SU-DHL-6 (cell line): ENCODE measurements around the gene IRF9.

Experiments
- H2AFZ ChIP-seq: fragments of 200-600 bp; sonication (generic); 2 replicates; pipeline ENCODE4 v1.6.1; 2014; ENCODE audit warnings: low read depth, mild to moderate bottlenecking, moderate library complexity, mixed read lengths, antibody characterized with exemption, low read length; ENCODE audit not compliant: severe bottlenecking
- H3F3A ChIP-seq: fragments of 200-600 bp; shearing (Covaris generic); 2 replicates; pipeline ENCODE4 v1.6.0; 2016; ENCODE audit warnings: antibody characterized with exemption, mild to moderate bottlenecking; ENCODE audit not compliant: insufficient read depth
- H3K27ac ChIP-seq: fragments of 200-600 bp; sonication (generic); 2 replicates; pipeline ENCODE4 v1.5.1; 2016; ENCODE audit warnings: low read depth, mild to moderate bottlenecking, low read length, moderate library complexity, mixed read lengths
- H3K27me3 ChIP-seq: fragments of 200-600 bp; sonication (generic), shearing (Covaris generic); 2 replicates; pipeline ENCODE4 v1.6.0; 2014; ENCODE audit warnings: mild to moderate bottlenecking, low read length
- H3K36me3 ChIP-seq: fragments of 200-600 bp; sonication (generic); 2 replicates; pipeline ENCODE4 v1.6.1; 2014; ENCODE audit warnings: mild to moderate bottlenecking, low read length, mixed read lengths
- H3K4me2 ChIP-seq: fragments of 300-600, 200-600 bp; shearing (Covaris generic), sonication (generic); 2 replicates; pipeline ENCODE4 v1.6.0; 2014; ENCODE audit warnings: low read length, low read depth, mild to moderate bottlenecking; ENCODE audit not compliant: poor library complexity, severe bottlenecking
- H3K4me3 ChIP-seq: fragments of 200-600 bp; sonication (generic); 2 replicates; pipeline ENCODE4 v1.5.1; 2014; ENCODE audit warnings: antibody characterized with exemption, low read length, mild to moderate bottlenecking, mixed read lengths; ENCODE audit not compliant: insufficient read depth, poor library complexity, severe bottlenecking
- H3K79me2 ChIP-seq: fragments of 200-600 bp; sonication (generic); 2 replicates; pipeline ENCODE4 v1.6.1; 2014; ENCODE audit warnings: mild to moderate bottlenecking, low read length, moderate library complexity; ENCODE audit not compliant: insufficient read depth
- H3K9ac ChIP-seq: fragments of 200-600 bp; sonication (generic); 2 replicates; pipeline ENCODE4 v1.7.0; 2014; ENCODE audit warnings: mild to moderate bottlenecking, low read length
- H3K9me2 ChIP-seq: fragments of 200-600 bp; sonication (generic); replicated peaks from 2 replicates; pipeline ENCODE4 v1.6.1; 2014; ENCODE audit warnings: low read length; ENCODE audit not compliant: insufficient read depth
- H3K9me3 ChIP-seq: fragments of 200-600 bp; sonication (generic); 2 replicates; pipeline ENCODE4 v1.6.1; 2014; ENCODE audit warnings: low read length, mixed read lengths; ENCODE audit not compliant: insufficient read depth
- H4K20me1 ChIP-seq: fragments of 200-600 bp; sonication (generic); 2 replicates; pipeline ENCODE4 v1.6.1; 2014; ENCODE audit warnings: low read depth, mild to moderate bottlenecking, antibody characterized with exemption, low read length, moderate library complexity, mixed read lengths
- CTCF ChIP-seq: fragments of 200-600 bp; sonication (generic); IDR thresholded peaks from one replicate; pipeline ENCODE4 v1.5.1; 2017; ENCODE audit warnings: antibody characterized with exemption, mild to moderate bottlenecking, low read length, moderate library complexity; ENCODE audit not compliant: insufficient read depth, poor library complexity, severe bottlenecking
- EZH2phosphoT487 ChIP-seq: fragments of 200-600 bp; sonication (generic), shearing (Covaris generic); conservative IDR thresholded peaks from 2 replicates; pipeline ENCODE4 v1.6.1; 2018; ENCODE audit warnings: mild to moderate bottlenecking, antibody characterized with exemption, low read length, moderate library complexity, mixed read lengths

The IRF9 gene

GRCh38 chr14:24213866-24214662 is 53.0 kb downstream of the IRF9 start:
- no peak overlapping the region for H2AFZ ChIP-seq
- peak overlapping the region; percentile 82 for H3K9ac ChIP-seq

GRCh38 chr14:24215495-24216344 is 54.7 kb downstream of the IRF9 start, which contains the start of gene MDP1:
TSS of gene MDP1 (minus strand) at chr14:24216066. CDS start at chr14:24215955, 111 bp downstream.
- no peaks in the 10 kb centered on the region for H3K36me3 ChIP-seq
- peak within 1 kb of the TSS; percentile 74 for H3K27ac ChIP-seq
- H4K20me1 ChIP-seq, result no peaks in the 10 kb centered on the region
- TF ChIP-seq EZH2phosphoT487 (no peak), CTCF (peak; percentile 58)
- no peaks in the 10 kb centered on the region for H3K27me3 ChIP-seq
- H3F3A ChIP-seq, result peaks cover 26% of the 10 kb centered on the region
- H2AFZ ChIP-seq, result peak within 1 kb of the TSS; percentile 41
- no peaks in the 10 kb centered on the region for H3K9me2 ChIP-seq
- H3K4me2 ChIP-seq, result peak within 1 kb of the TSS; percentile 59
- peaks cover 10% of the 10 kb centered on the region for H3K79me2 ChIP-seq
- peak within 1 kb of the TSS; percentile 63 for H3K4me3 ChIP-seq
- H3K9me3 ChIP-seq, result no peaks in the 10 kb centered on the region
- peak within 1 kb of the TSS; percentile 87 for H3K9ac ChIP-seq

More at GRCh38 chr14:24213866-24214662, 53.0 kb downstream of the IRF9 start:
- no peaks in the 10 kb centered on the region for H4K20me1 ChIP-seq
- H3K4me2 ChIP-seq, result peak overlapping the region; percentile 59
- peaks cover 26% of the 10 kb centered on the region for H3F3A ChIP-seq
- H3K4me3 ChIP-seq, result peak overlapping the region; percentile 64
- no peaks in the 10 kb centered on the region for H3K27me3 ChIP-seq
- H3K36me3 ChIP-seq, result no peaks in the 10 kb centered on the region
- H3K9me3 ChIP-seq, result no peaks in the 10 kb centered on the region
- H3K79me2 ChIP-seq, result no peaks in the 10 kb centered on the region
- no peaks in the 10 kb centered on the region for H3K9me2 ChIP-seq
- TF ChIP-seq CTCF (peak; percentile 19), EZH2phosphoT487 (no peak)
- H3K27ac ChIP-seq, result peak overlapping the region; percentile 88
